AG09309 (cell line): Measurements from ENCODE around the gene STIM2.

Experiments
- DNase-seq: peaks from one replicate; pipeline ENCODE4 v3.0.0-alpha.2; 2010; ENCODE audit warnings: low read depth
- H3K4me3 ChIP-seq: 2 replicates; pipeline ENCODE4 v1.5.1; 2011; ENCODE audit warnings: mild to moderate bottlenecking, low read depth, low read length, moderate library complexity; ENCODE audit not compliant: control insufficient read depth
- TF ChIP-seq, protein P1 (sequence below): IDR thresholded peaks from 2 replicates; pipeline ENCODE4 v1.5.1; 2011; ENCODE audit warnings: mild to moderate bottlenecking, low read depth, low read length, inconsistent platforms; ENCODE audit not compliant: insufficient read depth, control insufficient read depth; ENCODE audit errors: missing control alignments

The STIM2 gene

DNA sequence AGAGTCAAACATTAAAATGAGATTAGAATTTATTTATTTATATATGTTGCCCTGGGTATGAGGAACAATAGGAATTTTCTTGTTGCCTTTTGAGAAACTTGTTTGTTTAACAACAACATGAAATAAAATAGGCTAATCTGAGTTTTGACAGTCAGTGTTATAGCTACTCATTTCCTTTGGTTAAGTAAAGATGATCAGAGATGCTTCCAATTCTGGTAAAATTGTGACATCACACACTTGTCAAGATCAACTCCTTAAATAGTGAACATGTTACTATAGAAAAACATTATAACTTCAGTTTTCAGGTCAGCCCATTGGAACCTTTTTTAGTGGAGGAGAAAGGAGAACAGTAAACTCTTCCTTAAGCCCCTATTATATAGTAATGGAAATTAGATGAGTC is 136.1 kb downstream of the STIM2 start:
- no peak for DNase-seq
- TF ChIP-seq, protein P1, sequence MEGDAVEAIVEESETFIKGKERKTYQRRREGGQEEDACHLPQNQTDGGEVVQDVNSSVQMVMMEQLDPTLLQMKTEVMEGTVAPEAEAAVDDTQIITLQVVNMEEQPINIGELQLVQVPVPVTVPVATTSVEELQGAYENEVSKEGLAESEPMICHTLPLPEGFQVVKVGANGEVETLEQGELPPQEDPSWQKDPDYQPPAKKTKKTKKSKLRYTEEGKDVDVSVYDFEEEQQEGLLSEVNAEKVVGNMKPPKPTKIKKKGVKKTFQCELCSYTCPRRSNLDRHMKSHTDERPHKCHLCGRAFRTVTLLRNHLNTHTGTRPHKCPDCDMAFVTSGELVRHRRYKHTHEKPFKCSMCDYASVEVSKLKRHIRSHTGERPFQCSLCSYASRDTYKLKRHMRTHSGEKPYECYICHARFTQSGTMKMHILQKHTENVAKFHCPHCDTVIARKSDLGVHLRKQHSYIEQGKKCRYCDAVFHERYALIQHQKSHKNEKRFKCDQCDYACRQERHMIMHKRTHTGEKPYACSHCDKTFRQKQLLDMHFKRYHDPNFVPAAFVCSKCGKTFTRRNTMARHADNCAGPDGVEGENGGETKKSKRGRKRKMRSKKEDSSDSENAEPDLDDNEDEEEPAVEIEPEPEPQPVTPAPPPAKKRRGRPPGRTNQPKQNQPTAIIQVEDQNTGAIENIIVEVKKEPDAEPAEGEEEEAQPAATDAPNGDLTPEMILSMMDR = no peak
- no peak overlapping the region for H3K4me3 ChIP-seq

- no peak overlapping the region for H3K4me3 ChIP-seq
- TF ChIP-seq, protein P1 = no peak
- no peak for DNase-seq
These were observed 139.0 kb downstream of the STIM2 start for GRCh38 chr4:26999689-27000088.

- DNase-seq = no peak
- TF ChIP-seq, protein P1 = no peak
- no peak overlapping the region for H3K4me3 ChIP-seq
These were observed 139.5 kb downstream of the STIM2 start for GRCh38 chr4:27000122-27000521.

DNA sequence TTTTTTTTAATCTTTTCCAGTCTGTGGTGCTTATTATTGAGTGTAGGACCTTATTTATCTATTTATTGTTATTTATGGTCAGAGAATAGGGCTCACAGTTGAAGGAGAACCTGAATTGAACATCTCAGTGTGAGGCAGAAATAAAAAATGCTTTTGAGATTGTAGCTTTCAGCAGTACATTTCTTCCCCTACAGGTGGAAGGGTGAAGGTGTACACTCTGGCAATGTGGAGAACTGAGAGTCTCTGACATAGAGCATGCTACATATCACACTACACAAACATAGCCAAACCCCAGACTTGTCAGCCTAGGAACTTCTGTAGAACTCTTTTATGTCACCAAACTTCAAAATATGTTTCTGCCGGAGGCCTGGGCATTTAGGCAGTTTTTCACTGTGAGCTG is 140.2 kb downstream of the STIM2 start:
- no peak for DNase-seq
- H3K4me3 ChIP-seq = no peak overlapping the region
- TF ChIP-seq, protein P1 = no peak

GRCh38 chr4:27001398-27002164 is 140.9 kb downstream of the STIM2 start:
- TF ChIP-seq, protein P1 = no peak
- H3K4me3 ChIP-seq = no peak overlapping the region
- no peak for DNase-seq

- TF ChIP-seq, protein P1 = peak; percentile 30
- no peak overlapping the region for H3K4me3 ChIP-seq
- peak; percentile 38 for DNase-seq
These were observed 143.0 kb downstream of the STIM2 start for GRCh38 chr4:27003642-27004113.
